GM18858 (cell line): ENCODE data around the gene DPY19L3.
"Not testable (repeated sequence)": the region's sequence is repeated elsewhere in the genome, so short reads cannot be mapped to it uniquely, and the experiment has no call there.

ENCODE experiments used
- ATAC-seq: cut with Tn5 transposase; IDR thresholded peaks from one replicate; pipeline ENCODE4 v1.9.1; 2021; ENCODE audit not compliant: unreplicated experiment

Gene DPY19L3

GRCh38 chr19:32498648-32499200 lies 93.2 kb downstream of the DPY19L3 start:
- no peak for ATAC-seq

- ATAC-seq = not testable (repeated sequence)
These were observed 106.9 kb downstream of the DPY19L3 start for GRCh38 chr19:32512498-32512897.

GRCh38 chr19:32519023-32519422 lies 113.5 kb downstream of the DPY19L3 start:
- ATAC-seq = no peak

- no peak for ATAC-seq
These were observed 117.4 kb downstream of the DPY19L3 start for GRCh38 chr19:32522967-32523366.

- ATAC-seq = no peak
These were observed 121.3 kb downstream of the DPY19L3 start for GRCh38 chr19:32526895-32527294.

- ATAC-seq = no peak
These were observed 125.2 kb downstream of the DPY19L3 start for GRCh38 chr19:32530773-32531172.

GRCh38 chr19:32532233-32532632 lies 126.7 kb downstream of the DPY19L3 start:
- ATAC-seq = no peak
